Spleen (tissue), 11 donors: Measurements from ENCODE around the gene KLK5. TPM values are rescaled to one million over a fixed set of nuclear protein-coding genes. Genes with fewer than 3 reads are reported as not detected.

Experiments used
- DNase-seq: peaks from one replicate; pipeline ENCODE4 v3.0.0-alpha.2; 2020
- H3K27ac ChIP-seq, 8 donors: fragments of 200-600 bp; sonication (generic) in 7 of 8; 1 replicate in 4 of 8; 2 replicates in 4 of 8; pipeline versions ENCODE4 v1.5.0 to v1.8.0; 2016 to 2021; ENCODE audit warnings: inconsistent platforms in 4 of 8, mild to moderate bottlenecking in 4 of 8, moderate library complexity in 1 of 8
- H3K27me3 ChIP-seq, 7 donors: fragments of 200-600 bp; sonication (generic) in 6 of 7; replicated peaks in 1 of 7; 1 replicate in 4 of 7; 2 replicates in 3 of 7; pipeline versions ENCODE4 v1.5.0 to v1.8.0; 2016 to 2021; ENCODE audit warnings: inconsistent platforms in 3 of 7, mild to moderate bottlenecking in 1 of 7
- H3K36me3 ChIP-seq, 6 donors: fragments of 200-600 bp; sonication (generic) in 5 of 6; 1 replicate in 4 of 6; 2 replicates in 2 of 6; pipeline versions ENCODE4 v1.5.0 to v1.8.0; 2016 to 2021; ENCODE audit warnings: inconsistent platforms in 2 of 6
- H3K4me1 ChIP-seq, 6 donors: fragments of 200-600 bp; sonication (generic) in 5 of 6; 1 replicate in 3 of 6; 2 replicates in 3 of 6; pipeline versions ENCODE4 v1.5.0 to v1.8.0; 2016 to 2021; ENCODE audit warnings: inconsistent platforms in 3 of 6
- H3K4me3 ChIP-seq, 8 donors: fragments of 200-600 bp; sonication (generic) in 7 of 8; 1 replicate in 4 of 8; 2 replicates in 4 of 8; pipeline versions ENCODE4 v1.5.0 to v1.8.0; 2016 to 2021; ENCODE audit warnings: inconsistent platforms in 4 of 8, mild to moderate bottlenecking in 4 of 8, moderate library complexity in 2 of 8
- H3K9me3 ChIP-seq, 8 donors: fragments of 200-600 bp; sonication (generic) in 7 of 8; 1 replicate in 4 of 8; 2 replicates in 4 of 8; pipeline versions ENCODE4 v1.5.0 to v1.8.0; 2016 to 2021; ENCODE audit warnings: inconsistent platforms in 4 of 8
- CTCF ChIP-seq, 11 experiments: fragments of 200-600 bp in 7 of 11; fragments of 450-650 bp in 4 of 11; sonication (generic) in 4 of 11; IDR thresholded peaks in 8 of 11; conservative IDR thresholded peaks in 3 of 11; 1 replicate in 7 of 11; 2 replicates in 4 of 11; pipeline versions ENCODE4 v1.4.0 to v1.8.0; 2016 to 2021; ENCODE audit warnings: antibody characterized with exemption in 11 of 11, inconsistent platforms in 4 of 11, mild to moderate bottlenecking in 1 of 11
- POLR2A ChIP-seq, 3 donors: fragments of 450-650 bp; IDR thresholded peaks; one replicate each; pipeline ENCODE4 v1.5.1; 2017; ENCODE audit warnings: antibody characterized with exemption in 3 of 3, mild to moderate bottlenecking in 1 of 3
- POLR2AphosphoS5 ChIP-seq, 3 donors: sonication (generic); formaldehyde crosslinking; IDR thresholded peaks; one replicate each; pipeline ENCODE4 v1.5.1; 2017; ENCODE audit warnings: antibody characterized with exemption in 3 of 3
- WGBS, 5 donors: extraction: QIAGEN DNeasy Blood & Tissue Kit in 3 of 5; methylation state at CpG; one replicate each; pipeline versions ENCODE4 v1.1.5 to v1.1.7; 2013 to 2018; 5-methylcytosine and 5-hydroxymethylcytosine counted together
- intact Hi-C: fragments of 100-400 bp; cut with DNase I; formaldehyde crosslinking; loops from one replicate; pipeline ENCODE4 v1.15.0; 2023; ENCODE audit warnings: low total_unique reads
- polyA plus RNA-seq, 3 donors: library from polyadenylated mRNA; stranded (reverse); fragments of 200-250 nt; gene quantifications; one replicate each; pipeline ENCODE4 v1.2.1, GENCODE V29; 2013
- total RNA-seq, 7 donors: library from RNA; depleted of rRNA in 3 of 7; stranded (reverse); fragments of >200 nt in 3 of 7; fragmentation: NEBNext Ultra II Directional in 4 of 7; extraction: Animal tissue kit (Norgen Biotek cat#: 25700) in 4 of 7; gene quantifications; one replicate each; pipeline versions ENCODE4 v1.1.0 to v1.2.1, GENCODE V29; 2016 to 2021
- donor health status: healthy with polysubstance abuse.
- donor health status: DM: no; HTN: no; CAD: no; lungs with moderate emphysema.
- donor health status: DM: no; HTN: no; CAD: no.
- donor health status: Bipolar disorder and iron deficiency.
- donor health status: healthy.
- donor health status: DM: no; HTN: no; CAD: no.
- donor health status: DM: yes; HTN: yes; CAD: no.

KLK5 gene
- total and polyA plus RNA-seq, 10 donors, result 0.13 to 0.79 TPM; not detected in 8

- peaks cover 0 to 9% (median 0%) of the 10 kb centered on the region in 6 donors for H3K4me1 ChIP-seq
- 11 to 13% (median 12%) methylated on average over 29 of the region's 29 CpGs for WGBS, 5 donors
- intact Hi-C loops, result no loop called here
- TF ChIP-seq POLR2AphosphoS5 (IDR thresholded peaks at IDR 0.05) (no peak), CTCF (IDR thresholded peaks at IDR 0.05 in 8 of 11, conservative IDR thresholded peaks at IDR 0.05 in 3 of 11) (no peak), POLR2A (IDR thresholded peaks at IDR 0.05) (no peak)
- DNase-seq, result no peak
- no peaks in the 10 kb centered on the region for H3K9me3 ChIP-seq
- no peaks in the 10 kb centered on the region for H3K36me3 ChIP-seq
- peaks cover 3 to 92% (median 32%) of the 10 kb centered on the region in 7 donors for H3K27me3 ChIP-seq
- H3K4me3 ChIP-seq, result no peak overlapping the region
- no peak overlapping the region for H3K27ac ChIP-seq
These were observed 39.8 kb downstream of the KLK5 start for GRCh38 chr19:50912727-50913716.

GRCh38 chr19:50912102-50912599, 40.7 kb downstream of the KLK5 start:
- H3K27ac ChIP-seq, result no peak overlapping the region
- H3K4me1 ChIP-seq, result peaks cover 0 to 9% (median 0%) of the 10 kb centered on the region in 6 donors
- peaks cover 3 to 92% (median 32%) of the 10 kb centered on the region in 7 donors for H3K27me3 ChIP-seq
- 16 to 24% (median 23%) methylated on average over 20 to 21 of the region's 21 CpGs for WGBS, 5 donors
- no peaks in the 10 kb centered on the region for H3K36me3 ChIP-seq
- intact Hi-C loops, result no loop called here
- no peak for DNase-seq
- H3K4me3 ChIP-seq, result no peak overlapping the region
- no peaks in the 10 kb centered on the region for H3K9me3 ChIP-seq
- TF ChIP-seq CTCF (IDR thresholded peaks at IDR 0.05 in 8 of 11, conservative IDR thresholded peaks at IDR 0.05 in 3 of 11) (no peak), POLR2AphosphoS5 (IDR thresholded peaks at IDR 0.05) (no peak), POLR2A (IDR thresholded peaks at IDR 0.05) (no peak)

DNA sequence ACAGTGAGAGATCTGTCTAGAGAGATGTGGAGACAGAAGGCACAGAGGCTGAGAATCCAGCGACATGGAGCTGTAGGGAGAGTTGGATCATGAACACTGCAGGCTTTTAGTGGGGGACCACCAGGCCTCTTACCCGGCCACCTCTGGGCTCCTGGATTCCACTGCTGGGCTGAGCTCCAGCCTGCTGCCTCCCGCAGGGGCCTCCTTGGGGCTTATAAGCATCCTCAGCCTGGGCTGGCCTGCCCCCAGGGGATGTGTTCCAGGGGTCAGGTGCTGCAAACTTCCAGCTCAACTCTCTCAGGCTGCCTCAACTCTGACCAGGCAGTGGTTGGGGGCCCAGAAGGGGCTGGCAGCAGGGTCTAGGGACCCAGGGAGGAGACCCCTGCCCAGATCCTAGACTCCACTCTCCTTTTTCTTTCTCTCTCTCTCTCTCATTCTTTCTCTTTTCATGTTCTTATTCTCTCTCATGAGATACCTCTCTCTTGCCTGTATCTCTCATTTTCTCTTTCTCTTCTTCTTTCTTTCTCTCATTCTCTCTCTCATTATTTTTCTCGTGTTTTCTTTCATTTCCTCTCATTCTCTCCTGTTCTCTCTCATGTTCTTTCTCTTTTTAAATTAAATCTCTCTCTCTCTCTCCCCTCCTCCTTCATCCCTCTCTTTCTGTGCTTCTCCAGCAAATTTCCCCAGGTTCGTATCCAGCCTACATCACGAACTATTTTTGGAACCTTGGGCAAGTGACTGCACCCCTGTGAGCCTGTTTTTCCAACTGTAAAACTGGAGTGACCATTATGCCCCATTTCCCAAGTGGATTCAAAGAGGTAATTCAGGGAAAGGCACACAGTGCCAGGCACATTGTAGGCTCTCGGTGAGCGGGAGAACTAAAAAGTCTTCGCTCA, 41.4 kb downstream of the KLK5 start, which contains the start of gene KLK4:
Gene KLK4, minus strand, starts transcription at position 190 of the 896 bp plus-strand sequence. CDS start 657 bp downstream, outside the sequence.
- no peak for DNase-seq
- intact Hi-C loops, result no loop called here
- Histone ChIP-seq H3K9me3 (no peaks in the 10 kb centered on the region), H3K36me3 (no peaks in the 10 kb centered on the region), H3K4me3 (no peak within 1 kb of the TSS), H3K27me3 (peaks cover 3 to 91% (median 32%) of the 10 kb centered on the region in 7 donors), H3K4me1 (peaks cover 0 to 9% (median 0%) of the 10 kb centered on the region in 6 donors), H3K27ac (no peak within 1 kb of the TSS)
- TF ChIP-seq CTCF (IDR thresholded peaks at IDR 0.05 in 8 of 11, conservative IDR thresholded peaks at IDR 0.05 in 3 of 11), result no peak
- TF ChIP-seq POLR2A (IDR thresholded peaks at IDR 0.05), result no peak
- TF ChIP-seq POLR2AphosphoS5 (IDR thresholded peaks at IDR 0.05), result no peak
- 52 to 68% (median 62%) methylated on average over 8 to 9 of the region's 9 CpGs for WGBS, 5 donors
